ENCODE results near the gene XRN2.

XRN2 gene

GRCh38 chr20:21339499-21339898 lies 36.4 kb downstream of the XRN2 start:
- Histone ChIP-seq H3K36me3 (ENCODE audit: control insufficient read depth, insufficient read depth, low read length) (no peaks in the 10 kb centered on the region), H3K79me2 (no peaks in the 10 kb centered on the region), H3K4me3 (ENCODE audit: low read depth, low read length) (no peak overlapping the region), H3K27me3 (ENCODE audit: control insufficient read depth, insufficient read depth, low read length) (no peaks in the 10 kb centered on the region), H3K9me3 (ENCODE audit: control insufficient read depth, low read length) (no peaks in the 10 kb centered on the region), H3K9ac (no peak overlapping the region), H3K27ac (no peak overlapping the region), H3K4me1 (no peaks in the 10 kb centered on the region), H2AFZ (no peak overlapping the region), H3K4me2 (ENCODE audit: low read length) (no peak overlapping the region)
- no peak for TF ChIP-seq CTCF (IDR thresholded peaks at IDR 0.05)

GRCh38 chr20:21340991-21341697 lies 38.0 kb downstream of the XRN2 start:
- no peaks in the 10 kb centered on the region for H3K27me3 ChIP-seq (ENCODE audit: control insufficient read depth, insufficient read depth, low read length)
- H2AFZ ChIP-seq: no peak overlapping the region
- no peaks in the 10 kb centered on the region for H3K36me3 ChIP-seq (ENCODE audit: control insufficient read depth, insufficient read depth, low read length)
- H3K4me3 ChIP-seq (ENCODE audit: low read depth, low read length): no peak overlapping the region
- no peak overlapping the region for H3K27ac ChIP-seq
- H3K9ac ChIP-seq: no peak overlapping the region
- no peak for TF ChIP-seq CTCF (IDR thresholded peaks at IDR 0.05)
- no peak overlapping the region for H3K4me2 ChIP-seq (ENCODE audit: low read length)
- H3K9me3 ChIP-seq (ENCODE audit: control insufficient read depth, low read length): no peaks in the 10 kb centered on the region
- H3K79me2 ChIP-seq: no peaks in the 10 kb centered on the region
- no peaks in the 10 kb centered on the region for H3K4me1 ChIP-seq

GRCh38 chr20:21342656-21343345 lies 39.7 kb downstream of the XRN2 start:
- Histone ChIP-seq H3K27ac (no peak overlapping the region), H3K4me2 (ENCODE audit: low read length) (no peak overlapping the region), H3K27me3 (ENCODE audit: control insufficient read depth, insufficient read depth, low read length) (no peaks in the 10 kb centered on the region), H3K9me3 (ENCODE audit: control insufficient read depth, low read length) (no peaks in the 10 kb centered on the region), H2AFZ (no peak overlapping the region), H3K9ac (no peak overlapping the region), H3K36me3 (ENCODE audit: control insufficient read depth, insufficient read depth, low read length) (no peaks in the 10 kb centered on the region), H3K79me2 (no peaks in the 10 kb centered on the region), H3K4me1 (no peaks in the 10 kb centered on the region), H3K4me3 (ENCODE audit: low read depth, low read length) (no peak overlapping the region)
- TF ChIP-seq CTCF (IDR thresholded peaks at IDR 0.05): no peak

GRCh38 chr20:21344206-21344900 lies 41.2 kb downstream of the XRN2 start:
- H3K4me3 ChIP-seq (ENCODE audit: low read depth, low read length): no peak overlapping the region
- no peaks in the 10 kb centered on the region for H3K9me3 ChIP-seq (ENCODE audit: control insufficient read depth, low read length)
- H3K27me3 ChIP-seq (ENCODE audit: control insufficient read depth, insufficient read depth, low read length): no peaks in the 10 kb centered on the region
- H3K4me2 ChIP-seq (ENCODE audit: low read length): no peak overlapping the region
- no peaks in the 10 kb centered on the region for H3K36me3 ChIP-seq (ENCODE audit: control insufficient read depth, insufficient read depth, low read length)
- no peak overlapping the region for H3K27ac ChIP-seq
- TF ChIP-seq CTCF (IDR thresholded peaks at IDR 0.05): no peak
- no peak overlapping the region for H2AFZ ChIP-seq
- no peaks in the 10 kb centered on the region for H3K4me1 ChIP-seq
- no peak overlapping the region for H3K9ac ChIP-seq
- no peaks in the 10 kb centered on the region for H3K79me2 ChIP-seq
